AG09309 (cell line): ENCODE measurements around the gene GIMAP8.

Experiments used
- DNase-seq: peaks from one replicate; pipeline ENCODE4 v3.0.0-alpha.2; 2010; ENCODE audit warnings: low read depth
- H3K4me3 ChIP-seq: 2 replicates; pipeline ENCODE4 v1.5.1; 2011; ENCODE audit warnings: mild to moderate bottlenecking, low read depth, low read length, moderate library complexity; ENCODE audit not compliant: control insufficient read depth
- CTCF ChIP-seq: IDR thresholded peaks from 2 replicates; pipeline ENCODE4 v1.5.1; 2011; ENCODE audit warnings: mild to moderate bottlenecking, low read depth, low read length, inconsistent platforms; ENCODE audit not compliant: insufficient read depth, control insufficient read depth; ENCODE audit errors: missing control alignments

Gene GIMAP8

GRCh38 chr7:150412016-150412415 is 38.4 kb upstream of the GIMAP8 start:
- DNase-seq = no peak
- no peak overlapping the region for H3K4me3 ChIP-seq
- no peak for TF ChIP-seq CTCF

GRCh38 chr7:150412518-150413488 is 37.6 kb upstream of the GIMAP8 start:
- DNase-seq = no peak
- no peak overlapping the region for H3K4me3 ChIP-seq
- TF ChIP-seq CTCF = no peak

GRCh38 chr7:150413640-150414081 is 36.8 kb upstream of the GIMAP8 start:
- no peak for DNase-seq
- H3K4me3 ChIP-seq = no peak overlapping the region
- TF ChIP-seq CTCF = no peak

- no peak overlapping the region for H3K4me3 ChIP-seq
- no peak for DNase-seq
- TF ChIP-seq CTCF = no peak
These were observed 35.0 kb upstream of the GIMAP8 start for GRCh38 chr7:150415161-150416153.

- no peak overlapping the region for H3K4me3 ChIP-seq
- no peak for TF ChIP-seq CTCF
- no peak for DNase-seq
These were observed 33.2 kb upstream of the GIMAP8 start for GRCh38 chr7:150417239-150417638.

GRCh38 chr7:150417863-150418262 is 32.6 kb upstream of the GIMAP8 start:
- DNase-seq = no peak
- H3K4me3 ChIP-seq = no peak overlapping the region
- peak; percentile 20 for TF ChIP-seq CTCF
